Measurements from ENCODE around the gene UNC5C.

GRCh38 chr4:95167805-95168204 lies 381.0 kb downstream of the UNC5C start:
- TF ChIP-seq POLR2A (IDR thresholded peaks at IDR 0.05; ENCODE audit: low read length) = no peak
- TF ChIP-seq GATA1 (IDR thresholded peaks at IDR 0.05; ENCODE audit: low read depth, low read length) = no peak

All from erythroblast (primary cell).